C4-2B (cell line): ENCODE results near the gene HOXB4.

Source experiments
- CTCF ChIP-seq: fragments of 450-650 bp; conservative IDR thresholded peaks from 2 replicates; pipeline ENCODE4 v1.5.1; 2017; ENCODE audit warnings: mild to moderate bottlenecking
- ZFX ChIP-seq: fragments of 450-650 bp; IDR thresholded peaks from 2 replicates; pipeline ENCODE4 v1.6.1; 2017

DNA sequence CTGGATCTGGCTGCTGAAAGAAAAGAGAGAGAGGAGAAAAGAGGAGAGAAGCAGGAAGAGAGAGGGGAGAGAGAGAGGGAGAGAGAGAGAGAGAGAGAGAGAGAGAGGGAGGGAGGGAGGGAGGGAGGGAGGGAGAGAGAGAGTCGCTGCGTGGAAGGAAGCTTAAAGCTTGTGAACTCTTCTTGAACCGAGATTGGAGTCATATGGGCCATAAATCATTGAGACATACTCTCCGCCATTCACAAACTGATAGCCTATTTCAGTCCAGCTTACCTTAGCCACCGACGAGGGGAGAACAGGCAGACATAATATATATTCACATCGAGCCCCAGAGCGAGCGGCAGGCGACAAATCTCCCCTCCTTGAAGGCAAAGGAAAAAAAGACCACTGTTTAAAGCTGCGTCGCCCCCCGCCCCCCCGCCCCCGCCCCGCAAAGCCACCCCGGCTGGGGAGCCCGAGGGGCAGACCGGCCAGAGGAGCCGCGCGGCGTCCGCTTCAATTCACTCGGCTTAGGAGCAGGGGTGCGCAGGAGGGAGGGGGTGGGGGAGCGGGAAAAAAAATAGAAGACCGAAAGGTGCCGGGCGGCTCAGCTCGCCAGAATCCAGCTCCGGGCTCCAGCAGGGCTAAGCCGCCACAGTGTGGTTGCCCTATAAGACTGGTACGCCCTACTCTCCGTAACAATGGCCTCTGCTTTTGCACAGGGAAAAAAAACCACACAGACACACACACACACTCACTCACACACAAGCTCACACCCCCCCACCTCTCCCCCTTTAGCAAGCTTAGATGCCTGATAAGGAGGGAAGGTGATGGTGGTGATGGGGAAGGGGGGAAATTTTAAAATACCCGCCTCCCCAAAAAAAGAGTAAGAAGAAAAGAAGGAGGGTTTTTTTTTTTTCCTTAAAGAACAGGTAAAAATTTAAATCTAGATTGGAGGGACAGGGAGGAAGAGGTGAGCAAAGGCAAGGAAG is 22.6 kb downstream of the HOXB4 start:
- TF ChIP-seq CTCF (no peak), ZFX (no peak)
